ENCODE results near the gene CARF. TPM values are rescaled to one million over a fixed set of nuclear protein-coding genes. Genes with fewer than 3 reads are reported as not detected.
A peak's percentile ranks its signal among the peaks of the same experiment; 100 is the strongest.
"Not testable (repeated sequence)": the region's sequence is repeated elsewhere in the genome, so short reads cannot be mapped to it uniquely, and the experiment has no call there.

CARF gene
- total and polyA plus RNA-seq, 2 of the 13 experiments (the other 11 are each of a cell fraction or from before 2014, with no cell fraction given) = 3.0 to 5.4 TPM

GRCh38 chr2:202912342-202913201 lies 497 bp downstream of the CARF start:
- BruUV-seq (replicated peaks) = not testable (repeated sequence)

More at GRCh38 chr2:202912342-202913201, 497 bp downstream of the CARF start:
- peaks cover 40% of the 10 kb centered on the region for H3K79me2 ChIP-seq (ENCODE audit: insufficient read depth, low read length)
- peak overlapping the region; percentile 97 for H3K9ac ChIP-seq (ENCODE audit: insufficient read depth, low read depth, low read length)
- H2AFZ ChIP-seq (ENCODE audit: low read length); H4K20me1 ChIP-seq (ENCODE audit: insufficient read depth, low read length); in situ Hi-C loops (cut with HindIII; ENCODE audit: extremely low pct_ligation_motif_present, low pct_unique_long_range_greater_than_20kb); H3K27me3 ChIP-seq (ENCODE audit: control insufficient read depth in 1 of 2, insufficient read depth in 2 of 2, low read length in 2 of 2); H3K36me3 ChIP-seq (replicated peaks in 1 of 2; ENCODE audit: control insufficient read depth in 1 of 2, insufficient read depth in 2 of 2, low read length in 2 of 2); H3K9me3 ChIP-seq (ENCODE audit: low read length); FAIRE-seq: not testable (repeated sequence)
- POLR2A ChIA-PET = interaction anchor here (1.3 to 3.3 kb wide), 2 partner anchors 42 to 102 kb away, joined by 5 to 12 read pairs; partner anchors contain the start of gene NBEAL1
- ATAC-seq (peak; percentile 80), DNase-seq (ENCODE audit: low spot score) (peak; percentile 12)
- H3K4me3 ChIP-seq (replicated peaks in 1 of 3; ENCODE audit: insufficient read depth in 1 of 3, low read depth in 2 of 3, low read length in 3 of 3) = peak overlapping the region; percentile 88 to 96 (median 91)
- peak overlapping the region; percentile 99 for H3K4me2 ChIP-seq (ENCODE audit: low read depth, low read length)
- intact Hi-C loops (cut with micrococcal nuclease; ENCODE audit: unreplicated experiment) = loop anchor here (10.0 kb wide), 1 partner anchor 212 kb away; no protein-coding TSS in a partner anchor
- peaks cover 26% of the 10 kb centered on the region for H3K4me1 ChIP-seq (ENCODE audit: insufficient read depth, low read length)
- WGBS (ENCODE audit: low lambda C conversion rate) = under 1% methylated on average over 23 of the region's 49 CpGs
- H3K27ac ChIP-seq (ENCODE audit: extremely low read length, insufficient read depth, low read length) = peak overlapping the region; percentile 95
- TF ChIP-seq PHF8 (CRISPR knock-in tag; IDR thresholded peaks at IDR 0.05) (peak; percentile 66), HMGXB3 (CRISPR knock-in tag; IDR thresholded peaks at IDR 0.05; ENCODE audit: borderline replicate concordance) (0 out of 2 replicates have a peak, but pooled peaks have one; percentile 22), ZNF704 (CRISPR knock-in tag; IDR thresholded peaks at IDR 0.05; ENCODE audit: borderline replicate concordance) (0 out of 2 replicates have a peak, but pooled peaks have one; percentile 30), KLF16 (CRISPR knock-in tag; IDR thresholded peaks at IDR 0.05) (0 out of 4 replicates have a peak, but pooled peaks of 1 of the 2 experiments have one; percentile 25), RARA (CRISPR knock-in tag; IDR thresholded peaks at IDR 0.05) (0 out of 2 replicates have a peak, but pooled peaks have one; percentile 3), MYNN (CRISPR knock-in tag; IDR thresholded peaks at IDR 0.05; ENCODE audit: low read depth) (0 out of 2 replicates have a peak, but pooled peaks have one; percentile 8), KMT2B (CRISPR knock-in tag; IDR thresholded peaks at IDR 0.05) (peak; percentile 21), RBFOX2 (IDR thresholded peaks at IDR 0.05; ENCODE audit: low read depth, low read length) (peak; percentile 43; the same call in 1 of the 2 replicates), TAF1 (CRISPR knock-in tag; IDR thresholded peaks at IDR 0.05) (peak; percentile 50; the same call in 1 of the 2 replicates), NR2F6 (IDR thresholded peaks at IDR 0.05) (0 out of 2 replicates have a peak, but pooled peaks have one; percentile 11), NR2F6 (CRISPR knock-in tag; IDR thresholded peaks at IDR 0.05) (peak; percentile 2; the same call in 1 of the 2 replicates), CEBPG (CRISPR knock-in tag; IDR thresholded peaks at IDR 0.05) (0 out of 2 replicates have a peak, but pooled peaks have one; percentile 15), MYC (CRISPR knock-in tag; IDR thresholded peaks at IDR 0.05; ENCODE audit: borderline replicate concordance) (0 out of 2 replicates have a peak, but pooled peaks have one; percentile 19), HNRNPLL (IDR thresholded peaks at IDR 0.05; ENCODE audit: low read depth, low read length, poor library complexity, severe bottlenecking) (peak; percentile 76), SAP130 (CRISPR knock-in tag; IDR thresholded peaks at IDR 0.05; ENCODE audit: low read depth) (peak; percentile 46), ZFY (CRISPR knock-in tag; IDR thresholded peaks at IDR 0.05) (peak; percentile 31; the same call in 1 of the 2 replicates)
- CTCF ChIA-PET (ENCODE audit: low intra/inter-chr PET ratio, low total read pairs) = interaction anchor here (1.2 kb wide), 1 partner anchor 81 kb away, joined by 3 read pairs; no protein-coding TSS in a partner anchor

Data from HepG2 (cell line).